GM19328 (cell line): ENCODE results near the gene CARNS1.

Source experiments
- ATAC-seq: cut with Tn5 transposase; IDR thresholded peaks from one replicate; pipeline ENCODE4 v1.9.1; 2021; ENCODE audit warnings: mild to moderate bottlenecking, moderate library complexity; ENCODE audit not compliant: unreplicated experiment

The CARNS1 gene, protein sequence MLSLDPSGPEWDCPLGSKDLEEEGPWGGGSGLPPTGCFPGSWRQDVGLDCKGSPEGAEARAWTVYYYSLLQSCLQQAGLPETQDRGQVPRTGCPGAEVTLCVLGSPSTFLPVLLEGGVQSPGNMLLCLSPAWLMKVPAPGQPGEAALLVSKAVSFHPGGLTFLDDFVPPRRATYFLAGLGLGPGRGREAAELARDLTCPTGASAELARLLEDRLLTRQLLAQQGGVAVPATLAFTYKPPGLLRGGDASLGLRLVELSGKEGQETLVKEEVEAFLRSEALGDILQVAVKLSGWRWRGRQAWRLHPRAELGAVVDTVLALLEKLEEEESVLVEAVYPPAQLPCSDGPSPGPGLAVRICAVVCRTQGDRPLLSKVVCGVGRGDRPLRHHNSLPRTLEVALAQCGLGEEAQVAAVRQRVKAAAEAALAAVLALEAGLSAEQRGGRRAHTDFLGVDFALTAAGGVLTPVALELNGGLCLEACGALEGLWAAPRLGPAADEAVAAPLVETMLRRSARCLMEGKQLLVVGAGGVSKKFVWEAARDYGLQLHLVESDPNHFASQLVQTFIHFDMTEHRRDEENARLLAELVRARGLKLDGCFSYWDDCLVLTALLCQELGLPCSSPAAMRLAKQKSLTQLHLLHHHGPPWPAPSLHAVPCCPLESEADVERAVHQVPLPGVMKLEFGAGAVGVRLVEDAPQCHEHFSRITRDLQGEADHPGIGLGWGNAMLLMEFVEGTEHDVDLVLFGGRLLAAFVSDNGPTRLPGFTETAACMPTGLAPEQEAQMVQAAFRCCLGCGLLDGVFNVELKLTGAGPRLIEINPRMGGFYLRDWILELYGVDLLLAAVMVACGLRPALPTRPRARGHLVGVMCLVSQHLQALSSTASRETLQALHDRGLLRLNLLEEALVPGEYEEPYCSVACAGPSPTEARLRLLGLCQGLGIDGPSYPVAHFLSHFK

DNA sequence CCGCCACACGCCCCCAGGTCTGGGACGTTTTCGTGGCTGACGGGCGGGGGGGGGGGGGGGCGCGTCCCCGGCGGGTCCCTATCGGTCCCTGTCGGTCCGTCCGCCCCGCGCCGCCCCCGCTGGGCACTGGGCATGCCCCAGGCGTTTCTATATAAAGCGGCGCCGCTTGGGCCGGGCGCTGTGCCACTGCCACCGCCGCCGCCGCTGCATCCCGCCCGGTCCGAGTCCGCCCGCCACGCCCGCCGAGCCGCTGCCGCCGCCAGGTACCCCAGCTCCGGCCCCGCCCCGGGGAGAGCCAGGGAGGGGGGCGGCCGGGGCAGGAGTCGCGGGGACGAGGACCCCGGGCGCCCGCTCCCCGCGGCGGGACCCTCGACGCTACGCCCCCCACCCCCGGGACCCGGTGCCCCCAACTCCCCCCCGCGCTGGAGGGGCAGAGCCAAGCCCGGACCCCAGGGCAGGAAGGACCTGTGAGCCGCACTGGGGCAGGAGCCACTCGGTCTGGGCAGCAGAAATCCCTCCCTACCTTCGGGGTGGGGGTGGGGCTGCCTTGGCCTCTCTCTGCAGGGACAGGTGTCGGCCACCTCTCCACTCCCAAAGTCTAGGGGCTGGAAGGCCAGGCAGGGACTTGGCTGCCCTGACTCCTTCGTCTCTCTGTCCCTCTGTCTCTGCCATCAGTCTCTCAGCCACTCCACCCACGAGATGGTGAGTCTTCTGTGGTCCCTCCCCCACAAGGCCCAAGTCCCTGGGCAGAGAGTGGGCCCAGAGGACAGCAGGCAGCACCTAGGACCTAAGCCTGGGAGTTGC, at the start of gene CARNS1:
CARNS1 (plus strand) TSS at position 178 of the 804 bp plus-strand sequence; CDS start at position 700, 522 bp downstream.
- no peak for ATAC-seq

DNA sequence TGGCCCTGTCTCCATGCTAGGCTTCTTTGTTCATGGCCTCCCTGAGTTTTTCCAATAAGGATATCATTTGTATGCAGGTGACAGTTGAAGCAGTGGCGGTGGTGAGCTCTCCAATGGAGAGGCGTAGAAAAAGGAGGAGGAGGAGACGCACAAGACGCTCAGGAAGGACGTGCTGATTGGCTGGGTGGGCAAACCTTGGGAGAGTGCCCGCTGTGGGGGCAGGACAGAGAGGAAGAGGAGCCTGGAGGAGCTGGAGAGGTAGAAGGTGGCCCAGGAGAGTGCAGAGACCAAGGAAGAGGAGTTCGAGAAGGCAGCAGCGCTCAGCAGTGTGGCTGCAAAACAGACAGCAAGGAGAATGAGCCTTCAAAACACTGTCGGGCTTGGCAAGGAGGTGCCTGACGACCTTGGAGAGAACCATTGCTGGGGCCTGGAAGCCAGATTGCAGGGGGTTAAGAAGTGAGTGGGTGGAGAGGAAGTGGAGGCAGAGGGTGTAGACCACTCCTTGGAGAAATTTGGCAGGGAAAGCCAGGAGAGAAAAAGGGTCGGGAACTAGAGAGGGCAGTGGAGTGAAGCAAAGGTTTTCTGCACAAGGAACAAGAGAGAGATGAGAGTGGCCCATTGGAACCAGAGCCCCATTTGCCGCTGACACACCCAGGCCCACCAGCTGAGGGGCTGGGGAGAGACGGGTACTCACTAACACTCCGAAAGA, 49.6 kb upstream of the CARNS1 start:
- ATAC-seq, result no peak

DNA sequence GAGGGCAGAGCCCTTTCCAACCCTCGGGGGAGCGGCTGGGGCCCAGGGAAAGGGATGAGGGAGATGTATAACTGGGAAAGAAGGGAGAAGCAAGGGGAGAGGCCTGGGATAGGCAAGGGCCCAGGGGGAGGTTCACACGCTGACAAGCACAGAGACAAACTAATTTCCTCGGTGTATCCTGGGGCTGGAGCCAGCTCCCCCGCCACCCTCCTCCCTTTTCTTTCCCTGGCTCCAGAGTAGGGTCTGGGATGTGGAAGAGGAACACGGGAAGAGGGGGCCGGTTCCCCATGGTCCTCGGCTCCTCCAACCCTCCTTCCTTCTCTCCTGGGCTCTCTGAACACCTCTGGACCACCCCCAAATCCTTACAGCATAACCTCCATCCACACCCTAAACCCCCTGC, 48.9 kb upstream of the CARNS1 start:
- no peak for ATAC-seq

DNA sequence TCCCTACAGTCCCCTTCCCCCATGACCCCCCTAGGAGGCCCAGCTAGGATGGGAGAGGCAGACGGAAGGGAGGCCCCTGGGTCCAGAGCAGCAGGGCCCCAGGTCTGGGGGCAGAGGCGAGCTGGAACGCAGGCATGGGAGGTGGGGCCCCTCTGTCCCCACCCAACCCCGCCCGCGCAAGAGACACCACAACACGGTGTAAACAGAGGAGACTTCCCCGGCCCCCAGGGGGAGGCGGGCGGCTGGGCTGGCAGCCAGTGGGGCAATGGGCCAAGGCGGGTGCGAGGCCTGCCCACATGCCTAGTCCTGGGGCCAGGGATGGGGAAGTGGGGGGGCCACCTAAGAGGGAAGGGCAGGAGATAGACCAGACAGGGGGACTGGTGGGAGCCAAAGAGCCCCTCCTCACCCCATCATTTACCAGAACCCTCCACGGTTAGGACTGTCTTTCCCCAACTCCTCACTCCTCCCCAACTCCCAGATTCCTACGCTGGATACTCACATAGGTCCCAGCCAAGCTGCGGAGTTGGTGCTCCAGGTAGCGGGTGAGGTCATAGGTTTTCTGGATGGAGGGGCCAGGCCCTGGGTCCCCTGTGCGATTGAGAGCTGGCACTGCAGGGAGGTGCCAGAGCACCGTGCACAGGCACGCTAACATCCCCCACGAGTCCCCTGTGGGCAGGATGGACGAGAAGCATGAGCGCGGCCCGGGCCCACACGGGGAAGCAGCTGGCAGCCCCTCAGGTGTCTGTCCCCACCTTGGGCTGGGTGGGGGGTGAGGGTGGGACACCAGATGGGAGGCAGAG, 48.3 kb upstream of the CARNS1 start:
- no peak for ATAC-seq

DNA sequence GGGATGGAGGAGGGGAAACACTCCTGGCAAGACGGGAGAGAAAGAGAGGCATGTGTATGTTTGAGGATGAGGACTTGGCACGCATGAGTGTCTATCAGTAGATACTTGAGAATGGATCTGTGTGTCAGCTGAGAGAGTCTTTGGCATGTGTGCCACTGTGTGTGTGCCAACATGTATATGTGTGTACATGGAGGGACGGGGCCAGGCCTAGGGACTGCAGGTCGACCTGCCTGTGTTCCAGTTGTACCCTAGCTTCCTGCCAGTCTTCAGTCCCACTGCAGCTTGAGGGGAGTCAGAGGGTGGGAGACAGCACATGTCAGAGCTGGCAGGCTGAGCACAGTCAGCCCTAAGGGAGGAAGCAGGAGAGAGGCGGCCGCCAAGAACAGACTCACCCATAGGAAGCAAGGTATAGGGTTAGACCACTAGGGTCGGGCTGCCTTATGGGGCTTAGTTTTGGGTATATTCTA, 47.7 kb upstream of the CARNS1 start:
- no peak for ATAC-seq

DNA sequence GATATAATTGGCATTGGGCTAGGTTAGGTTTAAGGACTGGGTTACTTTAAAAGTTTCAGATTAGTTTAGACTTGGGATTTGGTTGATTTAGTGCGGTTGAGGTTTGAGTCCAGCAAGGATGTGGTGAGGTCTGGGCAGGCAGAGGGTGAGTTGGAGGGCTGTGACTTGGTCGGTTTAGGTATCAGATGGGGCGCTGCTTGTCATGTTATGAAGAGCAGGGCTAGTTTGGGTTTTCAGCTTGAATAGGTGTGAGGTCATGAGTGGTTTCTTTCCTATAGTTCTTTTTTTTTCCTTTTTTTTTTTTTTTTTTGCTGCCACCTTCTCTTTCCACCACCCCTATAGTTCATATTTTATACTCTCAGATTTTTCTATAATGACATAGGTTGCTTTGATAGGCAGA, 46.9 kb upstream of the CARNS1 start:
- no peak for ATAC-seq

DNA sequence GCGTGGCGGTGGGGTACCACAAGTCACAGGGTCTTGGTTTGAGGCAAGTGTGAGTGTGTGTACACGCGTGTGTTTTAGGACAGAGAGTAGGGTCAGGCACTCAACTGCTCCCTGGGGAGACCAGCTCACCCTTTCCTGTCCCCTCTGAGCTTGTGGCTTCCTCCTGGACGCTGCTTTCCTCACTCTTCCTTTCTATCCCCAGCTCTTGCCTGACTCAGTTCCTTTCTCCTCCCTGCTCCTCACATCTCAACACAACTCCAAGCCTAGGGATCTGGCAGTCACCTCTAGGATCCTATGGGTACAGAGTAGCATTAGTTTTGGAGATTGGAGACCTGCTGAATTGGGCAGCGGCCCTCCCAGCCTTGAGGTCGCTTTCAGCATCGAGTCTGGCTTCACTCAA, 46.2 kb upstream of the CARNS1 start:
- no peak for ATAC-seq

DNA sequence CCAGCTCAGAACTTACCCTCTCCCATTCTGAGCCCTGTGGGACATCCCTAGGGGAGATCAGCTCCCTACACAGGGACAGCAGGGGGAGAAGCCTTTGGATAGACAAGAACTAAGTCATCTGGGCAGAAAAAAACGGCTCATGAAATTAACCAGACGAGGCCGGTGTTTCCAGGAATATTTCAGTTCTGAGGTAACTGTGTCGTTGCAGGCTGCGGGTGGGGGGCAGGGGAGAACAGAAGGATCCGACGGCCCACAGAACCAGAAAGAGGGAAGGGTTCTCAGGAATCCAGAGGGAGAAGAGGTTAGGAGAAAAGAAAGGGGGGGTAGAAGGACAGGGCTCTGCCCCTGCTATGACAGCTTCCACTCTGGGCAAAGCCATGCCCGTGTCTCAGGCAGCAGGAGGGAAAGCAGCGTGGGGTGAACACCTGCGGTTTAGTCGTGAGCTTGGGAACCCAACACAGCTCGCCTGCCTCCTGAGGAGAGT, 45.6 kb upstream of the CARNS1 start:
- ATAC-seq, result no peak

DNA sequence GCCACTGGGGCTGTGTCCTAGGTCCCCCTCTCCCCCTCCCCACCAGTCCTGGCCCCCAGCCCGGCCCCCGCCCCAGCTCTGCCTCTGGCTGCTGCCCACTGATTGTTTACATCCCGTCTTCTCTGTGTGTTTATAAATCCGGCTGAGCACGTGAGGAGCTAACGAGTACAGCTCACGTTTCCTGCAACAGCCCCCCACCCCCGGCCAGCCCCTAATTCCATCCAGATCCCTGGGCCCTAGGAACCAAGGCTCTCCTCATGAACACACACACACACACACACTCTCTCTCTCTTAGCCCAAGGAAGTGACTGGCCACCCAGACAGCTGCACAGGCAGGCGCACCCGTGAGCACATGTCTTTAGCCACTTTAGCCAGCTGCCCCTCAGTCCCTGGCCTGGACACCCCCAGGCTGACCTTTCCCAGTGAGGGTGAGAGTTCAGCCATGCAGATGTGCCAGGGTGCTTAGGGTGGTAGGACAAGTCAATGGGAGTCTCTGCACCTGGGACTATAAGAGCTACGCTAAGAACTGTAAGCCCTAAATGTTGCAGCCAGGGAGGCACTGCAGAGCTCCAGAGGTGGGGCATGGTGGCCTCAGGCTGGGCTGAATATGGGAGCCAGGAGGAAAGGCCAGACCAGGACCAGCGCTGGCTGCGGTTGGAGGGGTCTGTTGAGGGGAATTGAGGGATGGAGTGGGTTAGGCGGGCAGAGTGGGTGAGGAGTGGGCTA, 45.0 kb upstream of the CARNS1 start:
- ATAC-seq, result no peak

DNA sequence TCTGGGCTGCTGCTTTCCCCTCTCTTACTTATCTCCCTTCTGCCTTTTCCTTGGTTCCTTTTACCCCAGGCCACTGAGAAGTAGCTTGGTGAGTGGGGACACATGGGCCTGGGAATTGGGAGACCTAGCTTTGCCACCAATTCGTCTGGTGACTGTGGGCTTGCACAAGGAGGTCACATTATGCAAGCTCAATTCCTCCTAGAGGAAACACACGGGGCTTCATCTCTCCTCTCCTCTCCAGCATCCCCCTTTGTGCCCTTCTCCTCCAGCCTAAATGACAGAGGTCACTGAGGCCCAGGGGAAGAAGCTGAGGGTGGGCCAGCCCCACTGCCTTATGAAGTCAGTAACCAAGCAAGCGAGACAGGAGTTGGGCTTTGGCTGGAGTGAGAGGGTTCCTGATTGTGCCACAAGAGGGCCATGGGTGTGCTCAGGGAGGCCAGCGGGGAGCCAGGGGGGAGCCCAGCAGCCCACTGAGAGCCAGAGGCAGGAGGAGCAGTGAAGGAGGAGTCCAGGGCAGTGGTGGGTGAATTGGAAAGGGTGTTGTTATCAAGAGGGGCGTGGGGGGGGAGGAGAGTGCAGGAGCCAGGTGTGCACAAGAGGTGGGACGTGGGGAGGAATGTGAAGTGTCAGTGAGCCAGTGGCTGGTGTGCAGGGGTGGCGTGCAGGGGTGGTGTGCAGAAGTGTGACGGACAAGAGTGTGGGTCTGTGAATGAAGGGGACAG, 44.1 kb upstream of the CARNS1 start:
- ATAC-seq, result no peak

DNA sequence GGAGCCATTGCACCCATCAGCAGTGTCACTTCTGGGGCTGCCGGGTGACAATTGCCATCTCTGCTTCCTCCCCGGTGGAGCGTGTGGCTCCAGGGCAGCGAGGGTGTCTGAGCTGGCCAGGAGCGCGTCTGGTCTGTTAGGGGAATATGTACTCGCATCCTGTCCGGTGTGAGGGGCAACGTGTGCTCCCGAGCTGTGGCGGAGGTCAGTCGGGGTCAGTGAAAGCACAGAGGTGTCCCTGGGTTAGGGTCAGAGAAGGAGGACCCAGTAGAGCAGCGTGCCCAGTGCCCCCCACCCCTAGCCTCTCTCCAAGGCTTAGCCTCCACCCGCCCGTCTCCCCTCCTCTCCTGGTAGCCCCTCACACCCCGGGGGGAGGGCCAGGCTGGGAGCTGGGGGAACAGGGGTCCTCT, 43.6 kb upstream of the CARNS1 start:
- ATAC-seq, result no peak

DNA sequence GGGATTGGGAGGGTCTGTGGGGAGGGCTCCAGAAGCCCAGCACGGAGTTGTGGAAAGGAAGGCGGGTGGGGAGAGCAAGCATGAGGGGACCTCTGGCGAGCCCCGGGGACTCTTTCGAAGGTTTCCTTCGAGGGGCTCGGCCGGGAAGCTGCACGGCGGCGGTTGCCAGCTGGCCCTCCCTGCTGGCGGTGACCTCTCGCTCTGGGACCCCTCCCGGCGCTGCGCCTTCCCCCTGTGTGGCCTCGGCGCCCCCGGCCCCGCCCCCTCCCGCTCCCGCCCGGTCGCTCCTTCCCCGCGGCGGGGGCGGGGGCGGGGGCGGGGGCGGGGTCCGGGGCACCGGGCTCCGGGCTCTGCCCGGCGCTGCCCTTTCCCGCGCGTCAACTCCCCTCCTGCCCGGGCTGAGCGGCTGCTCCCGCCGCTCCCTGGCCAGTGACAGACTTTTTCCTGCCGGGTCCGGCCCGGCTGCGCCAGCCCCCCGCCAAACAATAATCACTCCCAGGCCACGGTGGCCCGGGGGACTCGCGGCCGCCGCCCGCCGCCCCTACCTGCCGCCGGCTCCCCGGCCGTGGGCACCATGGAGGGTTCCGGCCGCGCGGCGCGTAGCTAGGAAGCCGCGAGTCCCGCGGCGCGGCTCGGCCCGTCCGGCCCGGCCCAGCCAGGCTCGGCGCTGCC, 43.0 kb upstream of the CARNS1 start:
- no peak for ATAC-seq

DNA sequence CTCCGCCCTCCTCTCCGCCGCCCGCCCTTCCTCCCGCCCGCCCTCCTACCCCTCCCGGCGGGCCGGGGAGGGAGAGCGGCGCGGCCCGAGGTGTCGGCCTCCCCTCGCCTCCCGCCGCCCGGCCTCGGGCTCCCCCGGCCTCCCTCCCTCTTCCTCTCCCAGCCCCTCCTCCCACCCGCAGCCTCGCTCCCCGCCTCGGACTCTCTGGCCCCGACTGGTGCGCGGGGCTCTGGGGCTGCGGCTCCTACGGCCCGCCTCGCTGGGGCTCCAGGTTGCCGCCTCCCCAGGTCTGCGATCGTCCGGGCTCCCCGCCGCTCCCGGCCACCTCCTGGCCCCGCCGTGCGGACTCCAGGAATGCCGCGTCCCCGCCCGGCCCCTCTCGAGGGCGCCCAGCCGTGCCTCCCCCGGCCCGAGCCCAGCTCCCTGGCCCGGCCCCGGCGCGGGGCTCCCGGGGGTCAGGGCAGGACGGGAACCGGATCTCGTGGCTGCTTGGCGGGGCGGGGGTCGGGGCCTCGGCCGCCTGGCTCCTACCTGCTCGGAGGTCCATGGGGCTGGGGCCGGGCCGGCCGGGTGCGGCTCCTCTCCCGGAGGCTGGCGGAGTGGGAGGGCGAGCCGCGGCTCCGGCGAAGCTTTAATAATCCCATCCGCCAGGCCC, 42.4 kb upstream of the CARNS1 start, which contains the start of gene CLCF1:
CLCF1 (minus strand) TSS at position 606 of the 655 bp plus-strand sequence; CDS start at position 547, 59 bp downstream.
- no peak for ATAC-seq

DNA sequence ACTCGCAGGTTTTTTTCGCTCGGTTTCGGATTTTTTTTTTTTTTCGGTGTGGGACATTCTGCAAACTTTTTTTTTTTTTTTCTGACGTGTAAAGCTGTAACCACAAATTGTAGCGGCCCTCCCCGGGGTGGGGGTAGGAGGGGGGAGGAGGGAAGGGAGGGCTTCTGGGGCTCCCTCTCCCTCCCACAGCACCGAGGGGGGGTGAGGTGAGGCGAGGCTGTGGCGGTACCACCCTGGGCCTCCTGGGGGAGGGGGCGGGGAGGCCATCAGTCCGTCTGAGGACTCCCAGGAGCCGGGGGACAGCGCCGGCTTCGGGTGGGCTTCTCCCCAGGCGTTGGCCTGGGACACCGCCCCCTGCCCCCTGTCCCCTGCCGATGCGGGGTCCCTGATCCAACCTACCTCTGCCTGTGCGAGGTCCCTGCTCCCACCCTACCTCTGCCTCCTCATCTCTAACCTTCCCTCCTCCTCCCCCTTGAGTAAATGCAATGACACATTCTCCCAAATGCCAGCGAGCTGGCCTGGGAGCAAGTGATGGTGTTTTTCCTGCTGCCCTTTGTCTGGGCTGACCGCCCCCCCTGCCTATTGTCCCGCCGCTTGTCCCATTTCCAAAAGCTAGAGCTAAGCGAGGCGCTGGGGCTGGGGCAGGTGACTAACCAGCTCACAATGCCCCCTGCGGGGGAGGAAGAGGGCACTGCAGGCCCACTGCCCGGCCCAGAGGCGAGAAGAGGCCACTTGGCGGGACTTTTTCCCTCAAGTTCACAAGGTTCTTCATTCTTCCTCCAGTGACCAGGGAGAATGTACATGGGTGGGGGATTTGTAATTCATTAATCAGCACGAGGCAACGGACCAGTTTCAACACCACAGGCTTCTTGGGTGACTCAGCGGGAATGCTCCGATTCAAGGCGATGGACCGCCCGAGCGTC, 41.6 kb upstream of the CARNS1 start:
- no peak for ATAC-seq

DNA sequence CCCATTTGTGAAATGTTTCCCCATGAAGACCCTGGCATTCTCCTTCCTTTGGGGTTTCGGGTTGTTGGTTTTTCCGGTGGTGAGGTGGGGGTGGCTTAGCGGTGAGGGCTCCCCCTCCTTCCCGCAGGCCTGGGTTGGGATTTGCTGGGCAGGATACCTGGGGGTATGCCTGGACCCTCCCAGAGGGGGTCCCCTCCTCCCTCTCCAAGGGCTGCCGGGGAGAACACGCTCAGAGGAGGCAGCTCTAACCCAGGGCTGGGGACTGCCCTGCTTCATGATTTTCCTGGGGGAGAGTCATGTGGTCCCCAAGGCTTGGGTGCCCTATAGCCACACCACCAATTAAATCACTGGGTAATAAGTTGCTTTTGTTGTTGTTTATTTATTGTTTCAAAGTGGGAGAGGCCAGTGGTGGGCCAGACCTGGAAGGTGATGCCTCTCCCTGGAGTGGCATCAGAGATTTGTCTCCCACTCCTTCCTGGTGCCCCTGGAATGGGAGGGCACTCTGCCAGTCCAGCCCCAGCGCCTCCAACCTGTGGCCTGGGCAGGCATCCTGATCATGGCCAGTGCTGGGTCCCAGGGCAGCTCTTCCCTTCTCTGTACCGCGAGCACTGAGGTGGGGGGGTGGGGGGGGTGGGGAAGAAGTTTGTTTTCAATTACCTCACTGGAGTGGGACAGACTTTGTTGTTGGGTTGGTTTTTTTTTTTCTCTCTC, 40.8 kb upstream of the CARNS1 start:
- no peak for ATAC-seq
